DND-41 (cell line): ENCODE data around the gene RASL11A.

Experiments
- ATAC-seq: fragments of 200-7000 bp; cut with Tn5 transposase; 3 replicates; pipeline ENCODE4 v1.9.1; 2021; ENCODE audit warnings: low read depth; ENCODE audit not compliant: insufficient read depth
- DNase-seq: peaks from one replicate; pipeline ENCODE4 v3.0.0-alpha.2; 2020
- H2AFZ ChIP-seq: 2 replicates; pipeline ENCODE4 v1.6.0; 2012; ENCODE audit warnings: low read depth, low read length
- H3K27ac ChIP-seq: 2 replicates; pipeline ENCODE4 v1.5.1; 2012; ENCODE audit warnings: low read length, inconsistent platforms
- H3K27me3 ChIP-seq: fragments of 200-600 bp; sonication (generic); 2 replicates; pipeline ENCODE4 v1.6.0; 2012; ENCODE audit warnings: low read length, mild to moderate bottlenecking, inconsistent platforms; ENCODE audit not compliant: insufficient read depth, poor library complexity
- H3K36me3 ChIP-seq: 2 replicates; pipeline ENCODE4 v1.5.1; 2012; ENCODE audit warnings: low read length, inconsistent platforms; ENCODE audit not compliant: insufficient read depth
- H3K4me1 ChIP-seq: 2 replicates; pipeline ENCODE4 v1.5.1; 2012; ENCODE audit warnings: mild to moderate bottlenecking, low read length; ENCODE audit not compliant: insufficient read depth
- H3K4me2 ChIP-seq: 2 replicates; pipeline ENCODE4 v1.6.0; 2012; ENCODE audit warnings: mild to moderate bottlenecking, moderate library complexity, low read length, inconsistent platforms; ENCODE audit not compliant: insufficient read depth
- H3K4me3 ChIP-seq, 2 experiments: fragments of 200-600 bp in 1 of 2; shearing (Covaris generic) in 1 of 2; 2 replicates each; pipeline ENCODE4 v1.5.1; 2012 to 2016; ENCODE audit warnings: inconsistent platforms in 2 of 2, low read length in 2 of 2, mild to moderate bottlenecking in 2 of 2, low read depth in 1 of 2, moderate library complexity in 1 of 2
- H3K79me2 ChIP-seq: 2 replicates; pipeline ENCODE4 v1.6.0; 2012; ENCODE audit warnings: low read length, inconsistent platforms; ENCODE audit not compliant: insufficient read depth
- H3K9ac ChIP-seq: 2 replicates; pipeline ENCODE4 v1.6.0; 2012; ENCODE audit warnings: low read depth, mild to moderate bottlenecking, inconsistent platforms, low read length, moderate library complexity
- H3K9me3 ChIP-seq: 2 replicates; pipeline ENCODE4 v1.5.1; 2012; ENCODE audit warnings: low read length, moderate library complexity, mild to moderate bottlenecking, inconsistent platforms; ENCODE audit not compliant: insufficient read depth, severe bottlenecking
- H4K20me1 ChIP-seq: 2 replicates; pipeline ENCODE4 v1.6.0; 2012; ENCODE audit warnings: low read length; ENCODE audit not compliant: insufficient read depth
- EZH2 ChIP-seq: IDR thresholded peaks from 3 replicates; pipeline ENCODE4 v1.6.1; 2012; ENCODE audit warnings: borderline replicate concordance, low read depth, mild to moderate bottlenecking, moderate library complexity, low read length, inconsistent platforms; ENCODE audit not compliant: severe bottlenecking
- TF ChIP-seq, protein P1 (sequence below): IDR thresholded peaks from 2 replicates; pipeline ENCODE4 v1.5.1; 2012; ENCODE audit warnings: borderline replicate concordance, low read length, moderate library complexity, mild to moderate bottlenecking; ENCODE audit not compliant: poor library complexity, severe bottlenecking; ENCODE audit errors: extremely low read depth

RASL11A gene

DNA sequence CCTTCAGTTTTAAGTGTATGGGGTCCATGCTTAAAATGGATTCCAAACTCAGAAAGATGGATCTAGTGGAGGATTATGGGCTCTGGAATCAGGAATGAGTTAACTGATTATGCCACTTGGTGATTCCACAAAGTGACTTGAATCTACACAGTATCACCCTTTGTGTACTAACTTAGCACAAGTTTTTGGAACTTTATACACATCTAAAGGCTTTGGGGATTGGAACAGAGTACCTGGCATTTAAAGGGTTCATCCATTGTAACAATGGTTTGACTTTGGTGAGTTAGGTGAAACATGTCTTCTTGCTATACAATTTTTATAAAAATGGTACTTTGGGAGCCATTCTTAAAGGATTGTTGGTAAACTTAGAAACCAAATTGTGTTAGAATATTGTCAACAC lies 18.2 kb upstream of the RASL11A start:
- peaks cover 44% of the 10 kb centered on the region for H3K4me1 ChIP-seq
- H3K4me3 ChIP-seq = peak overlapping the region; percentile 90
- peaks cover 60% of the 10 kb centered on the region for H3K36me3 ChIP-seq
- H2AFZ ChIP-seq = no peak overlapping the region
- H3K79me2 ChIP-seq = peaks cover 86% of the 10 kb centered on the region
- H3K4me2 ChIP-seq = peak overlapping the region; percentile 67
- H3K27me3 ChIP-seq = no peaks in the 10 kb centered on the region
- peak overlapping the region; percentile 96 for H3K9ac ChIP-seq
- ATAC-seq (no peak), DNase-seq (no peak)
- H3K9me3 ChIP-seq = no peaks in the 10 kb centered on the region
- TF ChIP-seq, protein P1, sequence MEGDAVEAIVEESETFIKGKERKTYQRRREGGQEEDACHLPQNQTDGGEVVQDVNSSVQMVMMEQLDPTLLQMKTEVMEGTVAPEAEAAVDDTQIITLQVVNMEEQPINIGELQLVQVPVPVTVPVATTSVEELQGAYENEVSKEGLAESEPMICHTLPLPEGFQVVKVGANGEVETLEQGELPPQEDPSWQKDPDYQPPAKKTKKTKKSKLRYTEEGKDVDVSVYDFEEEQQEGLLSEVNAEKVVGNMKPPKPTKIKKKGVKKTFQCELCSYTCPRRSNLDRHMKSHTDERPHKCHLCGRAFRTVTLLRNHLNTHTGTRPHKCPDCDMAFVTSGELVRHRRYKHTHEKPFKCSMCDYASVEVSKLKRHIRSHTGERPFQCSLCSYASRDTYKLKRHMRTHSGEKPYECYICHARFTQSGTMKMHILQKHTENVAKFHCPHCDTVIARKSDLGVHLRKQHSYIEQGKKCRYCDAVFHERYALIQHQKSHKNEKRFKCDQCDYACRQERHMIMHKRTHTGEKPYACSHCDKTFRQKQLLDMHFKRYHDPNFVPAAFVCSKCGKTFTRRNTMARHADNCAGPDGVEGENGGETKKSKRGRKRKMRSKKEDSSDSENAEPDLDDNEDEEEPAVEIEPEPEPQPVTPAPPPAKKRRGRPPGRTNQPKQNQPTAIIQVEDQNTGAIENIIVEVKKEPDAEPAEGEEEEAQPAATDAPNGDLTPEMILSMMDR = no peak
- TF ChIP-seq EZH2 = no peak
- peak overlapping the region; percentile 100 for H3K27ac ChIP-seq
- H4K20me1 ChIP-seq = peaks cover 43% of the 10 kb centered on the region

DNA sequence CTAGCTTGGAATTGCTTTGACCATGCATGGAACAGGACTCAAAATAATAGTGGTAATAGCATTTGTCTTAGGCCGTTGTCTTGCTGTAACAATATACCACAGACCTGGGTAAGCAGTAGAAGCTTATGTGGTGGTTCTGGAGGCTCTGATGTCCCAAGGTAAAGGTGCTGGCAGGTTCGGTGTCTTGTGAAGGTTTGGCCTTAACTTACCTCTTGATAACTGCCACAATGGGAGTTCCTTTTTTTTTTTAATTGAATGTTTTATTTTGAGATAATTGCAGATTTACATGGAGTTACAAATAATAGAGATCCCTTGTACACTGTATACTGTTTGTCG lies 13.4 kb upstream of the RASL11A start:
- Histone ChIP-seq H3K9me3 (no peaks in the 10 kb centered on the region), H4K20me1 (peaks cover 69% of the 10 kb centered on the region), H3K4me3 (no peak overlapping the region), H3K36me3 (peaks cover 94% of the 10 kb centered on the region), H3K27me3 (no peaks in the 10 kb centered on the region), H3K4me2 (no peak overlapping the region; the same call in 1 of the 2 replicates), H3K9ac (no peak overlapping the region), H3K27ac (no peak overlapping the region), H2AFZ (no peak overlapping the region), H3K4me1 (peaks cover 32% of the 10 kb centered on the region), H3K79me2 (peaks cover 75% of the 10 kb centered on the region)
- DNase-seq (no peak), ATAC-seq (peak; percentile 20; the same call in 2 of the 3 replicates)
- TF ChIP-seq, protein P1 = no peak
- no peak for TF ChIP-seq EZH2

DNA sequence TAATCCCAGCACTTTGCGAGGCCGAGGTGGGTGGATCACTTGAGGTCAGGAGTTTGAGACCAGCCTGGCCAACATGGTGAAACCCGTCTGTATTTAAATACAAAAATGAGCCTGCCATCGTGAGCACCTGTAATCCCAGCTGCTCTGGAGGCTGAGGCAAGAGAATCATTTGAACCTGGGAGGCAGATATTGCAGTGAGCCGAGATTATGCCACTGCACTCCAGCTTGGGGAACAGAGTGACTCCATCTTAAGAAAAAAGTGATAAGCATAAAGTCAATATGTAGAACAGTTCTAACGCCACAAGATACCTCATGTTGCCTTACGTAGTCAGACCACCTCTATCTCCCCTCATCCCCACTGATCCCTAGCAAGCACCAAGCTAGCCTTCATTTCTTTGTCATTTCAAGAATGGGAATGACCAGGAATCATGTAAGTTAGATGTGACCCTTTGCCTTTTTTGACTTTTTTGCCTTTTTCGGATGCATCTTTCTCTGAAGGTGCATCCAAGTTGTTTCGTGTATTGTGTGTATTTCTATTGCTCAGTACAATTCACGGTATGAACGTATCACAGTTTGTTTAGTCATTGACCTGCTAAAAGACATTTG lies 12.9 kb upstream of the RASL11A start:
- H3K9me3 ChIP-seq = no peaks in the 10 kb centered on the region
- H2AFZ ChIP-seq = no peak overlapping the region
- H3K79me2 ChIP-seq = peaks cover 70% of the 10 kb centered on the region
- no peak overlapping the region for H3K9ac ChIP-seq
- H3K36me3 ChIP-seq = peaks cover 89% of the 10 kb centered on the region
- ATAC-seq (peak; percentile 13; the same call in 2 of the 3 replicates), DNase-seq (no peak)
- peaks cover 67% of the 10 kb centered on the region for H4K20me1 ChIP-seq
- no peaks in the 10 kb centered on the region for H3K27me3 ChIP-seq
- H3K27ac ChIP-seq = no peak overlapping the region
- no peak for TF ChIP-seq EZH2
- H3K4me1 ChIP-seq = peaks cover 27% of the 10 kb centered on the region
- peak overlapping the region; percentile 8; the same call in 1 of the 2 replicates for H3K4me2 ChIP-seq
- no peak overlapping the region for H3K4me3 ChIP-seq

DNA sequence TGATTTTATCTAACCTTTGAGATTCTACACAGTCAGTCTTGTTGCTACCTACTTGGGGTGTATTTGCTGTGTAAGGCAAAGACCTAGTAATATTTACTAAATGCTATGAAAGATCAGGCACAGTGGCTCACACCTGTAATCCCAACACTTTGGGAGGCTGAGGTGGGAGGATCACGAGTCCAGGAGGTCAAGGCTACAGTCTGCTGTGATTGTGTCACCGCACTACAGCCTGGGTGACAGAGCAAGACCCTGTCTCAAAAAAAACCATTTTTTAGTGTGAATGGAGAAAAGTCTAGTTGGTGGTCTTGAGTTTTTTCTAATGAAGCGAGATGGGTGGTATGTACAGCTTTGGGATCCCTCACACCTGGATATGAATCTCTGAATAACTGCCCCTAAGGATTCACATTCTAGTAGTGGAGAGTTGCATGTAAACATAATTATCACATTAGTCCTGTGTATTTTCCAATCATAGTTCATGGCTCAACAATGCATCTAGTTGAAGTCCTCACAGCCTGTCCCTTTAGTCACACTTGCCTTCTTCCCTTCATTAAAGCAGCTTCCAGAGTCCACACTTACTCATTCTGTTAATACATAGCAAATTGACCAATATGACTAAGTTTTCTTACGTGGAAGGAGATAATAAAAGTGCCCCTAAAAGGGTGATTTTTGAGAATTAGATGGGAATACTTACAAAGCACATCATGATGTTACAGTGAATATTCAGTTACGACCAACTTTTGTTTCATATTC lies 11.8 kb upstream of the RASL11A start:
- Histone ChIP-seq H3K79me2 (peaks cover 59% of the 10 kb centered on the region), H3K4me2 (no peak overlapping the region), H3K4me1 (peaks cover 16% of the 10 kb centered on the region), H2AFZ (no peak overlapping the region), H3K36me3 (peaks cover 81% of the 10 kb centered on the region), H4K20me1 (peaks cover 56% of the 10 kb centered on the region; the same call in 1 of the 2 replicates), H3K4me3 (no peak overlapping the region), H3K9ac (no peak overlapping the region), H3K27ac (no peak overlapping the region), H3K9me3 (no peaks in the 10 kb centered on the region), H3K27me3 (no peaks in the 10 kb centered on the region)
- ATAC-seq (0 out of 3 replicates have a peak, but pooled peaks have one; percentile 6), DNase-seq (no peak)
- no peak for TF ChIP-seq EZH2
- TF ChIP-seq, protein P1 = no peak
